SK-N-MC (cell line): ENCODE results near the gene FKBP1A.

Experiments used
- DNase-seq: peaks from one replicate; pipeline ENCODE4 v3.0.0-alpha.2; 2011; ENCODE audit warnings: low read depth, low spot score
- H3K27ac ChIP-seq: fragments of 200-600 bp; sonication (generic); 2 replicates; pipeline ENCODE4 v1.5.1; 2016; ENCODE audit warnings: mixed run types
- H3K36me3 ChIP-seq: fragments of 200-600 bp; sonication (generic); 2 replicates; pipeline ENCODE4 v1.6.1; 2017; ENCODE audit warnings: antibody characterized with exemption, low read length, mixed read lengths; ENCODE audit not compliant: insufficient read depth
- H3K4me3 ChIP-seq: fragments of 200-600 bp; sonication (generic); 2 replicates; pipeline ENCODE4 v1.5.1; 2016
- H3K9ac ChIP-seq: fragments of 200-600 bp; sonication (generic); 2 replicates; pipeline ENCODE4 v1.8.0; 2017; ENCODE audit warnings: mixed run types, mixed read lengths; ENCODE audit not compliant: insufficient read length
- H3K9me3 ChIP-seq: fragments of 200-600 bp; sonication (generic); 2 replicates; pipeline ENCODE4 v1.6.1; 2017; ENCODE audit warnings: low read depth, mild to moderate bottlenecking, antibody characterized with exemption, low read length, moderate library complexity, mixed read lengths
- EZH2 ChIP-seq: fragments of 200-600 bp; sonication (generic); IDR thresholded peaks from one replicate; pipeline ENCODE4 v1.6.1; 2017; ENCODE audit warnings: antibody characterized with exemption
- FOXP2 ChIP-seq: optimal IDR thresholded peaks from 2 replicates; pipeline ENCODE3; 2011; ENCODE audit warnings: mild to moderate bottlenecking, moderate library complexity; ENCODE audit not compliant: insufficient read depth; ENCODE audit errors: extremely low read length, control extremely low read depth
- POLR2AphosphoS5 ChIP-seq: IDR thresholded peaks from 2 replicates; pipeline ENCODE4 v1.6.1; 2012; ENCODE audit warnings: mild to moderate bottlenecking, low read depth, low read length, borderline replicate concordance

FKBP1A gene

GRCh38 chr20:1320902-1321653 is 71.8 kb downstream of the FKBP1A start:
- no peak for TF ChIP-seq EZH2
- no peak for TF ChIP-seq POLR2AphosphoS5
- no peak for TF ChIP-seq FOXP2
- no peak overlapping the region for H3K9ac ChIP-seq
- no peaks in the 10 kb centered on the region for H3K36me3 ChIP-seq
- DNase-seq = no peak
- no peak overlapping the region for H3K4me3 ChIP-seq
- H3K9me3 ChIP-seq = no peaks in the 10 kb centered on the region
- no peak overlapping the region for H3K27ac ChIP-seq

GRCh38 chr20:1320016-1320415 is 72.8 kb downstream of the FKBP1A start:
- no peaks in the 10 kb centered on the region for H3K36me3 ChIP-seq
- no peak overlapping the region for H3K4me3 ChIP-seq
- no peak overlapping the region for H3K9ac ChIP-seq
- TF ChIP-seq EZH2 (no peak), POLR2AphosphoS5 (no peak), FOXP2 (no peak)
- H3K9me3 ChIP-seq = no peaks in the 10 kb centered on the region
- DNase-seq = no peak
- no peak overlapping the region for H3K27ac ChIP-seq

- Histone ChIP-seq H3K9me3 (no peaks in the 10 kb centered on the region), H3K4me3 (no peak overlapping the region), H3K27ac (no peak overlapping the region), H3K9ac (no peak overlapping the region), H3K36me3 (no peaks in the 10 kb centered on the region)
- TF ChIP-seq POLR2AphosphoS5 (no peak), EZH2 (no peak), FOXP2 (no peak)
- DNase-seq = no peak
Observed at GRCh38 chr20:1319462-1319861, 73.4 kb downstream of the FKBP1A start.

GRCh38 chr20:1319051-1319450 is 73.8 kb downstream of the FKBP1A start:
- no peak for DNase-seq
- Histone ChIP-seq H3K4me3 (no peak overlapping the region), H3K9me3 (no peaks in the 10 kb centered on the region), H3K9ac (no peak overlapping the region), H3K27ac (no peak overlapping the region), H3K36me3 (no peaks in the 10 kb centered on the region)
- TF ChIP-seq EZH2 = no peak
- TF ChIP-seq POLR2AphosphoS5 = no peak
- no peak for TF ChIP-seq FOXP2
